RKO (cell line): ENCODE measurements around the gene C1orf74.

Experiments used
- DNase-seq: peaks from one replicate; pipeline ENCODE4 v3.0.0-alpha.2; 2016; ENCODE audit warnings: low spot score

Gene C1orf74

DNA sequence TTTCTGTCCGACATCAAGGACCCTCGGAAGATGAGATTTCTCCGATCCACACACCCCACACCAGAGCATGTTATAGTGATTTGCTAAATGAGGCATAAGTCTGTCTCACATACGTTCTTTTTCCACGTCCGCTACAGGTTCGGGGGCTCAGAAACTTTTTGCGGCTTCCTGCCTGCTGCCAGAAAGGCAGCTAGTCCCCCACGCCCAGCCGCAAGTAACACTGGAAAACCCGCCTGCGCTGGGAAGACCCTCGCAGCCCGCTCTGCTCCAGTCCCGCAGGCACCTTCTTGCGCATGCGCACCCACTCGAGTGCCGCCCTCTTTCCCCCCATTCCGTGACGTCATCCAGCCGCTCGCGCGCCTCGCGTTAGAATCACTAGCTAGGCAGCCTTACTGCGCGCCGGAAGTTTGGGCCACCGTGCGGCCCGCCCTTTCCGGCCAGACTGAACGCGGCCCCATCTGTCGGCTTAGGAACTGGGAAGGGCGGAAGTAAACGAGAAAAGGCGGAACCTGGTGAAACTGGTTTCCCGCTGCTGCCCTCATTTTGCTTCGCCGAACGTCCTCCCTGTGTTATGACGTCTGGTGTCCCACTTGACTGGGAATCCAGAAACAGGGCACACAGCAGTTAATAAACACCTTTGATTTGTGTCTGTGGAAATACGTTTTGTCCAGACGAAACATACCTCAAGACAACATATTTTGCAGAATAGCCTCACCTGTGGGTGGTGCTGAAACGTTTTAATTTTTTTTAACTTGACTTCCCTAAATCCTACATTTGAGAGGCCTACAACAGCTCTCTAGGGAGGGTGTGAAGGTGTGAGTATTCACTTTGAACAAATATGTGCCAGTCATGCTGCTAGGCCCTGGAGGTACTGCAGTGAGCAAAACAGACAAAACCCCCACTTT lies at the start of gene C1orf74:
Gene C1orf74, minus strand, starts transcription at position 295 of the 905 bp plus-strand sequence. CDS start 925 bp downstream, outside the sequence.
- DNase-seq: peak; percentile 98

DNA sequence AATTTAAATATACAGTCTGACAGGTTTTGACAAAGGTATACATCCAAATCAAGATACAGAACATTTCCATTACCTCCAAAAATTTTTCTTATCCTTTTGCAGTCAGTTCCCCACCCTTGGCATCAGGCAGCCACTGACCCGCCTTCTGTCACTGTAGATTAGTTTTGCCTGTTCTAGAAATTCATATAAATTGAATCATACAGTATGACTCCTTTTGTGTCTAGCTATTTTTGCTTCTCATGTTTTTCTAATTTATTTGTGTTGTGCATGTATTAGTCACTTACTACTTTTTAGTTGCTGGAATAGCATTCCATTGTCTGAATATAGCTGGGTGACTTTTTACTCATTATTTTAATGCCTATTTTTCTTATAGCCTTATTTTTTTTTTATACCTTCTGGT lies 47.3 kb upstream of the C1orf74 start:
- peak; percentile 67 for DNase-seq

DNA sequence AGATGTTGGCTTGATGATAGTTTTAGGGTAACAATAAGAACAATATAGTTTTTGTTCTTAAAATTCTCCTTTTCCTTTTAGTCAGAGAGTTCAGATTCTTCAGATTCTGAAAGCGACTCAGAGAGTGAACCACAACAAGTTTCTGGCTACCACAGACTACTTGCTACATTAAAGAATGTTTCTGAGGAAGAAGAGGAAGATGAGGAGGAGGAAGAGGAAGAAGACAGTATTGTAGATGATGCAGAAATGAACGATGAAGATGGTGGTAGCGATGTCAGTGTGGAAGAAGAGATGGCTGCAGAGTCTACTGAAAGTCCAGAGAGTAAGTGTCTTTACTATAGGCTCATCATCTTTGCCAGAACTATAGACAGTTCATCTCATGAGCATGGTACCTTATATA lies 46.4 kb upstream of the C1orf74 start:
- no peak for DNase-seq

DNA sequence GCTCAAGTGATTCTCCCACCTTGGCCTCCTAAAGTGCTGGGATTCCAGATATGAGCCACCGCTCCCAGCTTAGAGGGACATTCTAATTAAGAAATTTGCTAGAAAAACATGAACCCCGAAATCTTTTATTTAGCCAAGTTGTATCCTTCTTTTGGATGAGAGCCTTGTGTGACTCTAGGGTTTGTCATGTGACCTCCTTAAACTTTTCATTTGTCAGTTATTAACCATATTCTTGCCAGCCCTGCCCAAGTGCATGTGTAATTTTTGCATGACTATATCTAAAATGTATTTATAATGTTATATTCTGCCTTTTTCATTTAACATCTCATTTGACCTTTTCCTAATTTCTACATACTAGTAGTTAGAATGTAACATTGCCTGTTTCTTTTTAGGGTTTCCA lies 45.4 kb upstream of the C1orf74 start:
- peak; percentile 68 for DNase-seq

DNA sequence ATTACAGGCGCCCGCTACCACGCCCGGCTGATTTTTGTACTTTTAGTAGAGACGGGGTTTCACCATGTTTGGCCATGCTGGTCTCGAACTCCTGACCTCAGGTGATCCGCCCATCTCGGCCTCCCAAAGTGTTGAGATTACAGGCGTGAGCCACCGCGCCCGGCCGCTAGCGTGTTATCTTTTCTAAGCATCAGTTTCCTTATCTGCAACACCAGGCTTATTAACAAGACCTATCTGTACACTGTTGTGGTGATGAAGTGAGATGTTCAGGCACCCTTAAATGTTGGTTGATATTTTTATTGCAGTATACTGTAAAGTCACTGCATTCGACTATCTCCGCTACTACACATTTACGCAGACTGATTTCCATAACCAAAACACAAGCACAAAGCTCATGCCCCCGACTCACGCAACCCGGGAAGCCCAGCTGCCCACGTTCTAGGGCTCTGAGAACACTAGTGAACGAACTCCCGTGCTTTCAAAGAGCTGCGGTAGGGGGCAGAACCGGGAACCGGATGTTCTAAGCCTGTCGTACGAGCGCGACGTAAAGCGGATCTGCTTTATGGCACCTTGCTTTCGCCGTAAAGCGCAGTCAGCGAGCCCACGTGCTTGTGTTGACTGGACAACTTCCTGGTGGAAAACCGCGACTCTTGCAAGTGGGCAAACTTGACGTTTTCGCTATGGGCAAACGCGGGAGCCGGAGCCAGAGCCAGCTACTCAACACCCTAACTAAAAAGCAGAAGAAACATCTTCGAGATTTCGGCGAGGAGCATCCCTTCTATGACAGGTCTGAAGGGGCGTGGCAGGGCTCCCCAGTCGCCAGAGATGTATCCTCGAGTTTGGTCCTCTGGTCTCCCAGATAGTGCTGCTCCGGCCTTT lies 43.3 kb upstream of the C1orf74 start, which contains the start of gene UTP25:
Gene UTP25, plus strand, starts transcription at position 589 of the 879 bp plus-strand sequence. Its CDS starts 92 bp downstream, at position 681.
- peak; percentile 98 for DNase-seq

DNA sequence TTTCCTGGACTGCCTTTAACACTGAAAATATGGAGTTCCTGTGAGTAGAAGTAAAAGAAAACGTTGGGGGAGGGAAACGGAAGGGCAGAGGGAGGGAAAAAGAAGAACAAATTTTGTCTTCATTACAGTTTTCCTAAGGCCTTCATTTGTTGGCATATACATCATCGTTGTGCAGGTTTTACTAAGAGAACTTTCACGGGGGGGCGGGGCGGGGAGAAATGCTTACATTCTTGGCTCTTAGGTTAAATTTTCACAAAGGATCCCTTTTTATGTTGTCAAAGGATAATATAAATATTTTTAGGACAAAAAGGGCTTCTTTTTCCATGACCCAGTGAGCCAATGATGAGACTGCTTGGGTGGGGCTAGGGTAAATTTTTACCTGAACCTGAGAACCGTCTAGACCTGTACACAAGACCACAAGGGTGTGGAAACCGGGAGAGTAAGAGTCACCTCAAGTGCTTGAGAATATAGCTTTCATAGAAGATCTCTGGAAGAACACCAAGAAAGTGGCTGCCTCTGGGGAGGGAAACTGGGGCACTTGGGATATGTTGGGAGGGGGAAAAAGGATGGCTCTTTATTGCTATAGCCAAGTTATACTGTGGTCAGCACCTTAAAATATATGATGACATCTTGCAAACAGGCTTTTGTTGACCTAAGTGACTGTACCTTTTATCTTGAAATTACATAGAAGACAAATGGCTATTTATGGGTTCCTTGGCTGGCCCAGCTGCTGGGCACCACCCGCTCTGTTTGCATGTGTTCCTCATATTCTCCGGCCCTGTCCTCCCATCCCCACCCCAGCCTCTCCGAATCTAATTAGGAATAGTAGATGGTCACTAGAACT lies 41.5 kb upstream of the C1orf74 start:
- no peak for DNase-seq

DNA sequence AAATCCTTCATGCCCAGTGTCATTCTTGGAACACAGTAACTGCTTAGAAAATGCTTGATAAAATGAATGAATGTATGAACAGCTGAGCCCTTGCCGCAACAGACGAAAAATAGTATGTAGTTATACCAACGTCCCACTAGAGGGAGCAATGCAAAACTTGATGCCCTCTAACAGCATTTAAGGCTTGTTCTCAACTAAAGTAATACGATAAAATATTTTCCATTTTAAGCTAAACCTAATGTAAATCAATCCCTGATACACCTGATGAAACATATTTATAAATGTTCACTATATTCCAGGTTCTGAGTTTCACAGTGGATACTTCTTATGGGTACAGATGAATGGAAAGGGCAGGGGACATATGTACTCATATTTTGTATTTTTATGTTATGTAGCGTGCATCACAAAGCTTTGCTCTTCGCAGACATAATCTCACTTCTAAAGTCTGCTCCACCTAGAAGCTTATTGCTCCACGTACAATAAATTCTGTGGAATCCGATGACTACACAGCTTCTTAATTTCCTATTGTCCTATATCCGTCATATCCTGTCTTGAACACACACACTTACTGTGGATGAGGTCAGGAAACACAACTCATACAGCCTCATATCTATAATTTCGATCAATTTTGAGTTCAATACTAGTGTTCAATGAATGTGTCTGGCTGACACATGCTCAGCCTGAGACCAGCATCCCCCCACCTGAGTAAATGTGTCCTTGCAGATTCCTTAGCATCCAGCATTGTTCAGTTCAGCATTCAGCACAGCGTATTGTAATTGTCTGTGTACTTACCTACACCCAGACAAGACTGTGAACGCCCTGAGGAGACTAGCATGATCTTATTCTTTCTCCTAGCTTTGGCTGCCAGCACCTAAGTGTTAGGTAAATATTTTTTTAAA lies 39.0 kb upstream of the C1orf74 start:
- peak; percentile 77 for DNase-seq

DNA sequence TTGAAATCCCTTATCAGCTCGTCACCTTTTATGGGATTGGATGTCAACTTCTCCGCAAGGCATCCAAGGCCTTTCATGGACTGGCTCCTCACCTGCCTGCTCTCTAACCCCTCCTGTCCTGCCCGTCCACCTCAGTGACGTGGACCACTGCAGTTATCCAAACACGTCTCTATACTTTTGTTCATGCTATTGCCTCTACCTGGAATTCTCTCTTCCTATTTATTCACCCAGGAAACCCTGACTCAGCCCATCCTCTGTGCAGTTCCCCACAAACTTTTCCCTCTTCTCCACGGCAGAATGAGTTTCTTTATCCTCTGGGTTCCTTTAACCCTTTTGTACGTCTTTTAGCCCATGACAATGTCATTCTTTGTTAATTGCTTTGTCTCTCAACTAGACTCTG lies 38.3 kb upstream of the C1orf74 start:
- DNase-seq: no peak

DNA sequence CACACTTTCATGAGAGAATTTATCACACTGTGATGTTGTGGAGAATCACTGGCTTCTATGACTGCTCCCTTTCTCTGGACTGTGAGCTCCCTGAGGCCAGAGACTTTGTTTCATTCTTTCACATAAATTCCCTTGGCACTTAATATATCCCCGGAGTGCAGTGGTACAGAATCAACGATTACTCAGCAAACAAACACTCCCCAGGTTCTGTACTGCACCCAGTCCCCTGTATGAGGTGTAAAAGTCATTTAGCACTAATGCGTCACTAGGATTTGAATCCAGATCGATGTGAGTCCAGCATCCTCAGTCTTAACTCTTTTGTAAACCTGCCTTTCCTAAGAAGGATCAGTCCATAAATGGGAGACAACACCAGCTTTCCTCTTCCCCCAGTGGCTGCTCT lies 36.6 kb upstream of the C1orf74 start:
- DNase-seq: no peak

DNA sequence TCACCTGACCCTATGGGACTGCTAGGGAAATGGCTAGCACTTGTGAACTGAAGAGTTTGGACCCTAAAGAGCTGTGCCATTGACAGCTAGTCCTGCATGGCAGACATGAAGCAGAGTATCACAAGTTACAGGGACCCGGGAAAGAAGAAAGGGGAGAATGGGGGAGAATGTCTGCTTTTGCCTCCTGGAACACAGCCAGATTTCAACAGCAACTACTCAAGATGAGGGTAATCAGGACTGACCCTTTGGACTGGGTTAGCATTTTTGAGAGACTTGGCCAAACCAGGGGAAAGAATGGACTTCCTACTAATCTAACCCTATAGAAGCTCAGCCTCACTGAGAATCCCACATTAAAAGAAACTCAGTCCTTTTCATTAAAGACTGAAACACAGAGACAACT lies 34.7 kb upstream of the C1orf74 start:
- no peak for DNase-seq

DNA sequence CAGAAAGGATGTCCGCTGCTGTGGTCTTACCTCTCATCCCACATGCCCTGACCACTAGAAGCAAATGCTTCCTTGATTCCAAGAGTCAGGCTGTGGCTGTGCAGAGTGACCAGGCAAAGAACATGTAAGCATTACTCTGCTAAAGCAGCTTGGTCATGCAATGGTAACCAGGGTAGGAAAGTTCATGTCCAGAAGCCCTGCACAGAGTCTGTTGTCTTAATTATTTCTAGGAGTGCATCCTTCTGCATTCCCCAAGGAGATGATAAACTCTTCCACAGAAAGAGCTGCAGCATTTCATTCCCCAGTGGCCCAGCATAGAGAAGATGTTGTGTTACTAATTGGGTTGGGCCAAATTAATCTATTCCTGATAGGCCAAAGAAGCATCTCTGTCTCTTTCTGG lies 33.3 kb upstream of the C1orf74 start:
- no peak for DNase-seq

DNA sequence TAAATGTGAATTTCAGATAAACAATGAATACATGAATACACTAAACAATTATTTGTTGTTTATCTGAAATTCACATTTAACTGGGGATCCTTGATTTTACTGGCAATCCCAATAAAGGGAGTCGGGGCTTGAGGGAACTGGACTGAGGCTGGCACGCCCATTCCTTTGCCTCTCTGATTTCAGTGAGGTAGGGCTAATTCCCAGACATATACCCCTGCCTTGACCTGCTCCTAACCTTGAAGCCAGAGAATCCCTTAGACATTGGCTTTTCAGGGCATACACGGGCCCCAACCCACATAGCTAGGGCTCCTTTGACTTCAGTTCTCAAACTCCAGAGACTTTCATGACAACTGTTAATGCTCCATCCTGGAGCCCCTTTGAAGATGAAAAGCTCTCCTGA lies 32.6 kb upstream of the C1orf74 start:
- DNase-seq: no peak

DNA sequence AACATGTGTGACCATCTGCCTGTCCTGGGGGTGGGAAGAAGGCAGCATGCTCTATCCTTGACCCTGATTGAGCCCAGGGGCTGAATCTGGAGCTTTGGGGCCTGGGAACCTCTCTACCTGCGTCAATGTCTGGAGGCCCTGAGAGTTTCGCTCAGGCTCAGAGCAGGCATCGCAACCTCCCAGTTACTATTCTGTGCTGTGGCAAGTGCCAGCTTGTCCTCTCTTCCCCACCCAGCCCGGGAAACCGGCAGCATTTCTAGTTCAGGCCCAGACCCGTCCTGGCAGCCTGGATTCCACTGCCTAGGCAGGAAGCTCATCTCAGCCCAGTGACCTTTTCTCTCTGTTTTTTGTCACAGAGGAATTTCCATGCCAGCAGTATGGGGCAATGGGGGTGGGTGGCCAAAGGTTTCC lies 31.6 kb upstream of the C1orf74 start:
- DNase-seq: no peak

DNA sequence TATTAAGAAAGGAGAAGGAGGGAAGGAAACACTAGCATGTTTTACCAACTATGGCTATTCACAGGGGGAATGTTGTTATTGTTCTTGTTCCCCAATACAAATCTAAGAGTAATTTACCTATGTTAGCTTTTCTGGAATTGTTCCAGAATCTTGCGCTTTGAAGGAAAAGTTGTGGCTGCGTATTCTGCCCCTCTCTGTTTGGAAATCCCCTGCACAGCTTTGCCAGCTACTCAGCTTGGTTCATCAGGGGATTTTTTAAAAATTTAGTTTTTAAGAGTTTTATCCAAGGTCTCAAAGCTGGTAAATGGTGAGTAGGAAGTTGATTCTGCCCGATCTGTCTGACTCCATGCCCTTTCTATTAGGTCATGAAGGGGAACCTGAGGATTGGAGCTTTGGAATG lies 31.1 kb upstream of the C1orf74 start:
- no peak for DNase-seq

DNA sequence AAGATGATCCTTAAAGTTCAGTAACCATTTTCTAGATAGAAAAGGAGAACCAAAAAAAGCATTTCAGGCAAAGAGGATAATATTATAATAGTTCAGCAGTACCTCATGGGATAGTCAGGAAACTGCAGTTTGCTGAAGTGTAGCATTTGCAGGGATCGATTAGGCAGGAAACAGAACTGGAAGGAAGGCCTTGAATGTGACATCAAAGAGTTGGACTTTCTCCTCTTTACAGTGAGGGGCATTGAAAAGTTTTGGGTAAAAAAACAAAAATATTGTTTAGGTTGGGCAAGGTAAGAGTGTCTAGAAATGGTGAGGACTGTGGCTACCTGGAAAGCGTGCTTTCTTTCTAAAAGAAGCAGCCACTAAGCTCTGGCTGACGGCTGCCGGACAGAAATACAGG lies 29.5 kb upstream of the C1orf74 start:
- no peak for DNase-seq

DNA sequence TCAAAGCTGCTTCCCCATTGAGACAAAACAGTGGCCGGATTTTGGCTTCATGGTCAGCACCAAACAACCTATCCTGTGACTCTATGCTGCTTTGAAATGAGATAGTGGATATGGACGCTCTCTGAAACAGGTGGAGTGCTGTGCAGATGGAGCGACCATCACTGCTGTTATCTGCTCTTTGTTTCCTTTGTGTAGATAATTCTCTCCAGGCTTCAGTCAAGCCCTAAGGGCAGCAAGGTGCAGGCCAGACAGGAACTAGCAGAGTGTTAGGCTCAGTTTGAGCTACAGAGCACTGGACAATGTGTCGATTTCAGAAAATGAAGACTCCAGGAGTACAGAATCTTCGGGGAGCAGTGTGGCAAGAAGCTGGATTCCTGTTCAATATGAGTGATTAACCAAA lies 26.4 kb upstream of the C1orf74 start:
- DNase-seq: no peak

DNA sequence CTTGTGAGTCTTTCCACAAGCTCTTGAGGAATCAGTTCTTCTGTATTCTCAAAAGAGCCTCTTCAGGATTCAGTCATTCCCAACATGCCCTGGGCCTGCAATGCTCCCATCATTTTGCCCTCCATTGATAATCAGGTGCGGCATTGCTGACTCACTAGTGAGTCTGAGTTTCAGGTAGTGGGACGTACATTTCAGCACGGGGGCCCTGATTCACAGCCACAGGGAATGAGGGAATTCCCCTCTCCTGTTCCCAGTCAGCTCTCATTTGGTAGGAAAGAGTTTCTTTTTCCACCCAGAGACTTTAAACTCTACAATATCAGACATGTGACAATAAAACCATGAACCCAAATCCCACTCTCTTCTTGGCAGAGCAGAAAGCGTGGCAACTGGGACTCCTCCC lies 25.3 kb upstream of the C1orf74 start:
- DNase-seq: no peak

DNA sequence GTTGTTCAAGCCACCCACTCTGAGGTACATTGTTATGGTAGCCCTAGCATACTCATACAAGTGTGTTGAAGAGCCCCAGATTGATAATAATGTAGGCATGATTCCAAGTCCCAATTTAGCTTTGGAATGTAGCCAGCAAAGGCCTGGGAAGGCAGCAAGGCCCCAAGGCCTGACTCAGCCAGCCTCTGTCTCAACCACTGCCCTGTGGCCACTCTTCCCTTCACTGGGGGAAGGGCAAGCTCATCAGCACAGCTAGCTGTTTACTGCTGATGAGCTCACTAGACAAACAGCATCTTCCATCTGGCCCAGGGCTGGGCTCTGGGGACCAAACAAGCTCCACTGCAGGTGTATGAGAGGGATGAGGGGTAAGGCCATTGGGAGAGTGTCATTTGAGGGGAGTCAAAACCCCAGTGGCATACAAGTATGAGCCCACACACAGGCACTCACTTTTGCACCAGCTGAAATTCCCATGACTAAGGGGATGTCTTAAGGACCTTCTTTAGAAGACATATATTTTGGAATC lies 23.8 kb upstream of the C1orf74 start:
- peak; percentile 37 for DNase-seq

DNA sequence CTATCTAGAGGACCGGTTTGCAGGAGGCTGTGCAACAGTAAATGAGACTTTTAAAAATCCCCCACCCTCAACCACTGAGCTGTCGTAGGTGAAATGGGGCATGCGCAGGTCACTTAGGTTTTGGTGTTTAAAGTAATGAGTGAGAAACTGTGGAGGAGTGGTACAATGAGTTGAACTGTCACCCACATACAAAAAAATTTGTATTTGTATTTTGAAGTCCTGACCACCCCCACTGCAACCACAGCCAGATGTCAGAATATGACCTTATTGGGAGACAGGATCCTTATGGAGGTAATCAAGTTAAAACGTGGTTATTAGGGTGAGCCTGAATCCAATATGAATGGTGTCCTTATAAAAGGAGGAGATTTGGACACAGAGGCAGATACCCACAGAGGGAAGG lies 23.1 kb upstream of the C1orf74 start:
- no peak for DNase-seq

DNA sequence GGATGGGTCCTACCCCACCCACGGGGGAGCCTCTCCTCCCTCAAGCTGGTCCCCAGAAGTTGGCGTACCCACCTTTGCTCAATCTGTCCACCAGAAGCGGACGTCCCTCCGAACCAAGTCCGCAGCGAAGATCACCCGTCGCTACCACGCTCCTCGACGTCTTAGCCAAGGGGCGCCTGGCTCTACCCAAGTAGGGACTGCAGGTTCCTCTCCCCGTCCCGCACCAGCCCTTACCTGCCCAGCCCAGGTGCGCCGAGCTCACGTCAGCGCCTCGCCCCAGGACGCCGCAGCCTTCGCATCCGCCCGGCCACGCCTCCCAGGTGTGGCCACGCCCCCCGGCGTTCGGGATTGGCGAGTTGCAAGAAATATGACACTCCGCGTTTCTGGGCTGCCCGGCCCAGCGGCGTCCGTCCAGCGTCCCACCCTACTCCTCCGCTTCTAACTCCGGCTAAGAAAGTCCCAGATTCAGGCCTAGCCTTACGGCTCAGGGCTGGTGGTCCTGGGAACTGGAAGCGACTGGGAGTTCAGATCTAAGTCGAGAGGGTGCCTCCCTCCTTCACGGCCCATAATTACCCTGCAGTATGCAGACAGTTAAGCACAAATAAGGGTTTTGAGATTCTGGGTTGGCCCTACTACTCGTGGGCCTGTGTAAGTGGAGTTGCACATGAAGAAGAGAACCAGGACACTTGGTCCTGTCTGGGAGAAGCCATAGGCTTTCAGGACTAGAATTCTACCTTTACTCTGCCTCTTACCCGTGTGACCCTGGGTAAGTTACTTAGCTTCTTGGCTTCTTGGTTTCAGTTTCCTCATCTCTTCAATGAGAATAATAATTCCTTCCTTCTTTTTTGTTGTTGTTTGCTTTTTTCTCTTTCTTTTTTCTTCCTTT lies 21.8 kb upstream of the C1orf74 start, which contains the start of gene IRF6:
Gene IRF6, minus strand, starts transcription at position 268 of the 886 bp plus-strand sequence. CDS start 4,729 bp downstream, outside the sequence.
- no peak for DNase-seq
